ENCODE measurements around the gene CMC1.

- TF ChIP-seq CTCF (conservative IDR thresholded peaks at IDR 0.05; ENCODE audit: low read length) (no peak), EZH2phosphoT487 (IDR thresholded peaks at IDR 0.05; ENCODE audit: borderline replicate concordance) (no peak)
These were observed 10.6 kb downstream of the CMC1 start for GRCh38 chr3:28252001-28252431.

Measured in Loucy (cell line).